Neural crest cell (in vitro differentiated cells): ENCODE measurements around the gene RTP5. TPM values are rescaled to one million over a fixed set of nuclear protein-coding genes. Genes with fewer than 3 reads are reported as not detected.

Experiments
- DNase-seq: peaks from one replicate; pipeline ENCODE4 v3.0.0; 2021; ENCODE audit warnings: low read depth, mixed read lengths, low spot score
- H3K27ac Mint-ChIP-seq: one replicate; pipeline ENCODE4 v1.8.0; 2021; ENCODE audit warnings: mild to moderate bottlenecking, mixed read lengths; ENCODE audit not compliant: unreplicated experiment
- H3K27me3 Mint-ChIP-seq: 2 replicates; pipeline ENCODE4 v1.8.0; 2021; ENCODE audit warnings: low read depth, mild to moderate bottlenecking, mixed read lengths
- H3K36me3 Mint-ChIP-seq: 2 replicates; pipeline ENCODE4 v1.8.0; 2021; ENCODE audit warnings: low read depth, mild to moderate bottlenecking, mixed read lengths
- H3K4me1 Mint-ChIP-seq: 2 replicates; pipeline ENCODE4 v1.8.0; 2021; ENCODE audit warnings: mixed read lengths
- H3K4me3 Mint-ChIP-seq: one replicate; pipeline ENCODE4 v1.8.0; 2021; ENCODE audit warnings: mild to moderate bottlenecking, mixed read lengths
- H3K9me3 Mint-ChIP-seq: 2 replicates; pipeline ENCODE4 v1.8.0; 2021; ENCODE audit warnings: mixed read lengths
- total RNA-seq: library from RNA; stranded (reverse); gene quantifications from 2 replicates; pipeline ENCODE4 v1.2.1, GENCODE V29; 2021
- TF ChIP-seq, protein P1 (sequence below): fragments of 200-600 bp; sonication (generic); conservative IDR thresholded peaks from 2 replicates; pipeline ENCODE4 v1.5.0; 2021; ENCODE audit warnings: antibody characterized with exemption, mild to moderate bottlenecking

RTP5 gene
- total RNA-seq, 1 donor from 2014 or later = not detected

DNA sequence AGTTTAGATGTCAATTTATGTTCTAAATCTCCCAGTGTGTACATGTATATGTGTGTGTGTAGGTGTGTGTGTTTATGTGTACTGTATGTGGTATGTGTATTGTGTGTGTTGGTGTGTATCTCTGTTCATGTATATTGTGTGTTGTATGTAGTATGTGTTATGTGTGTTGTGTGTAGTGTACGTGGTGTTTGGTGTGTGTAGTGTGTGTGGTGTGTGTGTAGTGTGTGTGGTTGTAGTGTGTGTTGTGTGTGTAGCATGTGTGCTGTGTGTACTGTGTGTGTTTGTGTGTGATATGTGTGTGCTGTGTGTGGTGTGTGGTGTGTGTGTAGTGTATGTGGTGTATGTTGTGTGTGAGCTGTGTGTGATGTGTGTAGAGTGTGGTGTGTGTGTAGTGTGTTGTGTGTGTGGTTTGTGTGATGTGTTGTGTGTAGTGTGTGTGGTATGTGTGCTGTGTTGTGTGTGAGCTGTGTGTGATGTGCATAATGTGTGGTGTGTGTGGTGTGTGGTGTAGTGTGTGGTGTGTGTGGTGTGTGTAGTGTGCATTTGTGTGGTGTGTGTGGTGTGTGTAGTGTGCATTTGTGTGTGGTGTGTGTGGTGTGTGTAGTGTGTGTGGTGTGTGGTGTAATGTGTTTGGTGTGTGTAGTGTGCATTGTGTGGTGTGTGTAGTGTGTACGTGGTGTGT, 5.2 kb upstream of the RTP5 start:
- TF ChIP-seq, protein P1, sequence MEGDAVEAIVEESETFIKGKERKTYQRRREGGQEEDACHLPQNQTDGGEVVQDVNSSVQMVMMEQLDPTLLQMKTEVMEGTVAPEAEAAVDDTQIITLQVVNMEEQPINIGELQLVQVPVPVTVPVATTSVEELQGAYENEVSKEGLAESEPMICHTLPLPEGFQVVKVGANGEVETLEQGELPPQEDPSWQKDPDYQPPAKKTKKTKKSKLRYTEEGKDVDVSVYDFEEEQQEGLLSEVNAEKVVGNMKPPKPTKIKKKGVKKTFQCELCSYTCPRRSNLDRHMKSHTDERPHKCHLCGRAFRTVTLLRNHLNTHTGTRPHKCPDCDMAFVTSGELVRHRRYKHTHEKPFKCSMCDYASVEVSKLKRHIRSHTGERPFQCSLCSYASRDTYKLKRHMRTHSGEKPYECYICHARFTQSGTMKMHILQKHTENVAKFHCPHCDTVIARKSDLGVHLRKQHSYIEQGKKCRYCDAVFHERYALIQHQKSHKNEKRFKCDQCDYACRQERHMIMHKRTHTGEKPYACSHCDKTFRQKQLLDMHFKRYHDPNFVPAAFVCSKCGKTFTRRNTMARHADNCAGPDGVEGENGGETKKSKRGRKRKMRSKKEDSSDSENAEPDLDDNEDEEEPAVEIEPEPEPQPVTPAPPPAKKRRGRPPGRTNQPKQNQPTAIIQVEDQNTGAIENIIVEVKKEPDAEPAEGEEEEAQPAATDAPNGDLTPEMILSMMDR = no peak
- peaks cover 4% of the 10 kb centered on the region for H3K36me3 Mint-ChIP-seq
- H3K27ac Mint-ChIP-seq = no peak overlapping the region
- H3K4me1 Mint-ChIP-seq = peaks cover 33% of the 10 kb centered on the region
- H3K9me3 Mint-ChIP-seq = peaks cover 14% of the 10 kb centered on the region
- H3K27me3 Mint-ChIP-seq = peaks cover 20% of the 10 kb centered on the region
- H3K4me3 Mint-ChIP-seq = no peak overlapping the region
- DNase-seq = no peak

GRCh38 chr2:241864850-241865213, 4.7 kb upstream of the RTP5 start:
- TF ChIP-seq, protein P1 = no peak
- H3K27ac Mint-ChIP-seq = no peak overlapping the region
- peaks cover 4% of the 10 kb centered on the region for H3K36me3 Mint-ChIP-seq
- peaks cover 33% of the 10 kb centered on the region for H3K4me1 Mint-ChIP-seq
- H3K4me3 Mint-ChIP-seq = no peak overlapping the region
- DNase-seq = no peak
- H3K27me3 Mint-ChIP-seq = peaks cover 20% of the 10 kb centered on the region
- H3K9me3 Mint-ChIP-seq = peaks cover 14% of the 10 kb centered on the region

DNA sequence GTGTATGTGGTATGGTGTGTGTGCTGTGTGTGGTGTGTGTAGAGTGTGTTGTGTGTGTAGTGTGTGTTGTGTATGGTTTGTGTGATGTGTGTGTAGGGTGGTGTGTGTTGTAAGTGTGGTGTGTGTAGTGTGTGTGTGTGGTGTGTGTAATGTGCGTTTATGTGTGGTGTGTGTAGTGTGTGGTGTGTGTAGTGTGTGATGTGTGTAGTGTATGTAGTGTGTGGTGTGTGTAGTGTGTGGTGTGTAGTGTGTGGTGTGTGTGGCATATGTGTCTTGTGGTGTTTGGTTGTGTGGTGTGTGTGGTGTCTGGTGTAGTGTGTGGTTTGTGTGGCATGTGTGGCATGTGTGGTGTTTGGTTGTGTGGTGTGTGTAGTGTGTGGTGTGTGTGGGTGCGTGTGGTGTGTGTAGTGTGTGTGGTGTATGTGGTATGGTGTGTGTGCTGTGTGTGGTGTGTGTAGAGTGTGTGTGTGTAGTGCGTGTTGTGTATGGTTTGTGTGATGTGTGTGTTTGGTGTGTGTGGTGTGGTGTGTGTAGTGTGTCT, 4.0 kb upstream of the RTP5 start:
- DNase-seq = no peak
- Mint-ChIP-seq H3K36me3 (peaks cover 4% of the 10 kb centered on the region), H3K4me1 (peaks cover 33% of the 10 kb centered on the region), H3K27ac (no peak overlapping the region), H3K9me3 (peaks cover 14% of the 10 kb centered on the region), H3K4me3 (no peak overlapping the region), H3K27me3 (peaks cover 20% of the 10 kb centered on the region)
- TF ChIP-seq, protein P1 = no peak

DNA sequence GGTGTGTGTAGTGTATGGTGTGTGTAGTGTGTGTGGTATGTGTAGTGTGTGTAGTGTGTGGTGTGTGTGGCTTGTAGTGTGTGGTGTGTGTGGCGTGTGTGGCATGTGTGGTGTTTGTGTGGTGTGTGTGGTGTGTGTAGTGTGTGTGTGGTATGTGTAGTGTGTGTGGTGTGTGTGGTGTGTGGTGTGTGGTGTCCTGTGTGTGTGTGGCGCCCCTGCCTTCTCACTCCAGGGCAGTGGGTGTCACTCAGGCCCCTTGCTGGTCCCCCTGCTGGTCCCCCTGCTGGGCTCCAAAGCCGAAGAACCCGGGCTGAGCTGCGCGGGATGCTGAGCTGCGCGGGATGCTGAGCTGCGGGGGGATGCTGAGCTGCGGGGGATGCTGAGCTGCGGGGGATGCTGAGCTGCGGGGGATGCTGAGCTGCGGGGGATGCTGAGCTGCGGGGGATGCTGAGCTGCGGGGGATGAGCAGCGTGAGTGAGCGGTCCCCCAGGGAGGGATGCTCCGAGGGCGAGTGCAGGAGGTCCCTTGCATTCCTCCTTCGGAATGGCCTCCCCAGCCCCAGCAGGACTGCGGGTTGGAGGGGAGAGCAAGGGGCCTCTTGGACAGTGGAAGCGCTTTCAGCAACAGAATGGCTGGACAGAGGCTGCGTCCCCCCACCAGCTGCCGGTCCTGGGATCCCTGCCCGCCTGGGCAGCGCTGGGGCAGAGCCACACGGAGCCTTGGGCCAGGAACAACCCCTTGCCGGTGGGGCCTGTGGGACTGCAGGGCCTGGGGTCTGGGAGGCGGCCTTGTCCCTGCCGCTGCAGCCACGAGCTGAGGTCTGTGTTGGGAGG, 3.4 kb upstream of the RTP5 start:
- TF ChIP-seq, protein P1 = no peak
- Mint-ChIP-seq H3K36me3 (peaks cover 4% of the 10 kb centered on the region), H3K27me3 (peaks cover 20% of the 10 kb centered on the region), H3K9me3 (peaks cover 14% of the 10 kb centered on the region), H3K4me1 (peaks cover 32% of the 10 kb centered on the region), H3K4me3 (no peak overlapping the region), H3K27ac (no peak overlapping the region)
- no peak for DNase-seq

DNA sequence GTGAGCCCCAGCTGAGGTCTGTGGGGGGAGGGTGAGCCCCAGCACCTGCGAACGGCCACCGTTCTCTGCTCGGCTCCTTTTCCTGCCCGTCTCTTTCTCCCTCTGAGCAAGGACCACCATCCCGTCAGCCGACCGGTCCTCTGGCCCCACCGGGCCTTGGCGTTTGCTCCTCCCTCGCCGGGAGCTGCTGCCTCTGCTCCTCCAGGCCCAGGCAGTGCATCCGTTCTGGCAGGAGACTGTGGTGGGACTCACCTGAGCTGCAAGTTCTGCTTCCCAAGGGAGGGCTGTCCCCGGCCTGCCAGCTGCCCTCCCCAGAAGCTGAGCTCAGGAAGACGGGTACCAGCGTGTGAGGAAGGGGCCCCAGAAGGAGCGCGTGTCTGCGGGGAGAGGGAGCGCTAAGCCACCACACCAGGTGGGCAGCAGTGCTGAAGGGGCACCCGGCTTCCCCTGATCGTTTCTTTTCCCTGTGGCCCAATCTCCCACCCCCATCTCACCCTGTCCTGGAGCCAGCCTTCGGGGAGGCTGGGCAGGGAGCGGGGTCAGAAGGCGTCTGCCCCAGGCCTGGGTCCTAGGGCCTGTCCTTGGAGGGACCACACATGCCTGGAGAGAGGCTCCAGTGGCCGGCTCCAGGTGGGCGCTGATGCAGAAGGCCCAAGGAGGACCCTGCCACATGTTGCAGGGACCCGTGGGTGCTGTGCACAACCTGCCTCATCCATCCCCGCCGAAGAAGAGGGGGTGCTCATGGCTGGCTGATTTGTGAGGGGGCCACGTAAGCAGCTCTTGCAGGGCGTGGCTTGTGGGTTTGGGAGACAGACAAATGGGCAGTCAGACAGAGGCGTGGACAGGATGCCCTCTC, 2.5 kb upstream of the RTP5 start:
- Mint-ChIP-seq H3K9me3 (peaks cover 14% of the 10 kb centered on the region), H3K36me3 (peaks cover 4% of the 10 kb centered on the region), H3K27ac (no peak overlapping the region), H3K4me3 (no peak overlapping the region), H3K27me3 (peaks cover 20% of the 10 kb centered on the region), H3K4me1 (peaks cover 23% of the 10 kb centered on the region)
- DNase-seq = no peak
- TF ChIP-seq, protein P1 = no peak
